T-helper 17 cell (primary cell): ENCODE results near the gene AFF1. TPM values are rescaled to one million over a fixed set of nuclear protein-coding genes. Genes with fewer than 3 reads are reported as not detected.

Experiments
- ATAC-seq: fragments of 150-1000 bp; cut with Tn5 transposase; 2 replicates; pipeline ENCODE4 v1.10.0; 2021; ENCODE audit warnings: mild to moderate bottlenecking, moderate library complexity
- DNase-seq, 3 donors: peaks; one replicate each; pipeline versions ENCODE4 v3.0.0 to v3.0.0-alpha.2; 2020 to 2021
- H3K9me3 ChIP-seq: one replicate; pipeline ENCODE4 v1.7.0; 2013; ENCODE audit warnings: low read length, mild to moderate bottlenecking; ENCODE audit not compliant: control insufficient read depth, poor library complexity, severe bottlenecking
- H3K27ac Mint-ChIP-seq: one replicate; pipeline ENCODE4 v1.8.0; 2022; ENCODE audit warnings: mild to moderate bottlenecking, moderate library complexity, mixed read lengths
- H3K27me3 Mint-ChIP-seq: one replicate; pipeline ENCODE4 v1.8.0; 2022; ENCODE audit warnings: mixed read lengths
- H3K36me3 Mint-ChIP-seq: one replicate; pipeline ENCODE4 v1.8.0; 2022; ENCODE audit warnings: low read depth, mixed read lengths
- H3K4me1 Mint-ChIP-seq: one replicate; pipeline ENCODE4 v1.8.0; 2022; ENCODE audit warnings: mild to moderate bottlenecking, mixed read lengths
- H3K4me3 Mint-ChIP-seq: one replicate; pipeline ENCODE4 v1.8.0; 2022; ENCODE audit warnings: mild to moderate bottlenecking, moderate library complexity, mixed read lengths
- total RNA-seq, 4 donors: library from RNA in 2 of 4; stranded (reverse) in 2 of 4; gene quantifications; one replicate each; pipeline ENCODE4 v1.2.3 and lab custom pipeline; 2022 to 2026

Gene AFF1
- total RNA-seq, 2 donors from 2014 or later: 105 to 121 TPM

DNA sequence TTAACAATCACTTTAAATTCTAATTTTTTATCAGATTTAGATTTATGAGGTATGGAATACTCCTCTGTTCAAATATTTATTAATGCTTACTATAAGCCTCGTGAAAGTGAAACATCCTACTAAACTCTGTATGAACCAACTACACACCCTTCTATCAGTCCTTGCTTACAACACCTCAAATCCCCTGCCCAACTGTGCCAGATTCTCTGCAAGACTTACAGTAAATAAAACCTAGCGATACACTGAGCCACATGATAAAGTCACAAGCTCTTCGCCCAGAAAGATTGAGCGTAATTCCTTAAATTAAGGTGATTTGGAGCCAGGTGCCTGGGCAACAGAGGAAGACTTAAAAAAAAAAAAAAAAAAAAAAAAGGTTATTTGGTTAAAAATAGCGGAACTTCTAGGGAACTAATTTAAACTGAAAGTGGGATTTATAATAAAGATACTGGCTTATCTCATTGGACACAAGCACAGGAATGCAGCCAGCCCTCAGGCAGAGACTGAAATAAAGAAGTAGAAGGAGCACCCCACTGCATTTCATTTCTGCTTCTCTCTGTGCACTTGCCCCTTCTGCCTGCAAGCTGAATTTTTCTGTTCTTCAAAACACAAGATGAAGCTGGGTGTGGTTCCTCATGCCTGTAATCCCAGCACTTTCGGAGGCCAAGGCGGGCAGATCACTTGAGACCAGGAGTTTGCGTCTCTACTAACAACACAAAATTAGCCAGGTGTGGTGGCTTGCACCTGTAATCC is 25.1 kb upstream of the AFF1 start:
- peaks cover 12% of the 10 kb centered on the region for H3K4me1 Mint-ChIP-seq
- no peaks in the 10 kb centered on the region for H3K9me3 ChIP-seq
- ATAC-seq: no peak

DNA sequence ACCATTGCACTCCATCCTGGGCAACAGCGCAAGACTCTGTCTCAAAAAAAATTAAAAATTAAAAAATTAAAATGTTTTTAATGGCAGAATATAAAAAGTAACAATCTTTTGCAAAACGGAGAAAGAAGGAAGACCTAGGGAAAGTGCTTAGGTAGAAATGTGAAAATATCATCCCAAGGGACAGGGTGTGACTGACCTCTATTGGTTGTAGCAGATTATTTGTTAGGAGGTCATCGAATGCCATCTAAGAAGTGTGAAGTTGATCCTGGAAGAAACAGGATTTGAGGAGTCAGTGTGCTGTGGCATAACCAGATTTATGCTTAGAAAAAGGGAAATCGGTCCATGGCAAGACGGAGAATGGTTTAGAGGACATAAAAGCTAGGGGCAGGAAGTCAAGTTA is 24.4 kb upstream of the AFF1 start:
- Mint-ChIP-seq H3K27me3 (no peaks in the 10 kb centered on the region), H3K4me3 (no peak overlapping the region), H3K36me3 (peaks cover 4% of the 10 kb centered on the region), H3K27ac (no peak overlapping the region), H3K4me1 (peaks cover 17% of the 10 kb centered on the region)
- ATAC-seq: no peak
- no peaks in the 10 kb centered on the region for H3K9me3 ChIP-seq
- no peak for DNase-seq

More for the DNA sequence above, 25.1 kb upstream of the AFF1 start:
- Mint-ChIP-seq H3K4me3 (no peak overlapping the region), H3K27me3 (no peaks in the 10 kb centered on the region), H3K36me3 (no peaks in the 10 kb centered on the region), H3K27ac (no peak overlapping the region)
- DNase-seq: no peak

DNA sequence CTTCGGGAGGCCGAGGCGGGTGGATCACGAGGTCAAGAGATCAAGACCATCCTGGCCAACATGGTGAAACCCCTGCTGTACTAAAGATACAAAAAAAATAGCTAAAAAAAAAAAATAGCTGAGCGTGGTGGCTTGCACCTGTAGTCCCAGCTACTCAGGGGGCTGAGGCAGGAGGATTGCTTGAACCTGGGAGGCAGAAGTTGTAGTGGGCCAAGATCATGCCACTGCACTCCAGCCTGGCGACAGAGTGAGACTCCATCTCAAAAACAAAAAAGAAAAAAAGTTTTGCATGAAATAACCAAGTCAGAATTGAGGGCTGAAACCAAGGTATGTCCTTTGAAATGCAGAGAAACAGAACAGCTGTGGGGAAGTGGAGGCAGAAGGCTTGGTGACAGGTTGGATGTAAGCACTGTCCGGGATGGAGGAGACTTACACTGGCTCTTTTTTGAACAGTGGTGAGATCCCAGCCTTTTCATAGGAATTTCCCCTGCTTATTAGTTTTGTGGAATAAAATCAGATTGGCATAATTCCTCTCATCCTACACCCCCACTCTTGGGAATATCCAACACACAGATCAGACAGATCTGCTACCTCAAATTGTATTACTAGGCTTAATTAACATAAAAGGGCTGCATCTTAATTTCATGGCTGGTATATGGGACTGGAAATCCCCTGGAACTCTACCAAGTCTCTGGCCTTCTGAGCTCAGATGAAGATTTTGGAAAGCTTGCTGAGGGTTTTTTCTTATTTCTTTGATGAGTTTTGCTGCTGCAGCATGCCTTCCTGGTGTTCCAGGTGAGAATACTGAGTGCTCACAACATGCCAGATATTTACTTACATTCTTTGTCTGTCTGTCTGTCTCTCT is 23.8 kb upstream of the AFF1 start:
- Mint-ChIP-seq H3K4me1 (peaks cover 17% of the 10 kb centered on the region), H3K36me3 (peaks cover 4% of the 10 kb centered on the region), H3K27ac (no peak overlapping the region), H3K27me3 (no peaks in the 10 kb centered on the region), H3K4me3 (no peak overlapping the region)
- no peaks in the 10 kb centered on the region for H3K9me3 ChIP-seq
- ATAC-seq: peak; percentile 32
- DNase-seq: no peak

DNA sequence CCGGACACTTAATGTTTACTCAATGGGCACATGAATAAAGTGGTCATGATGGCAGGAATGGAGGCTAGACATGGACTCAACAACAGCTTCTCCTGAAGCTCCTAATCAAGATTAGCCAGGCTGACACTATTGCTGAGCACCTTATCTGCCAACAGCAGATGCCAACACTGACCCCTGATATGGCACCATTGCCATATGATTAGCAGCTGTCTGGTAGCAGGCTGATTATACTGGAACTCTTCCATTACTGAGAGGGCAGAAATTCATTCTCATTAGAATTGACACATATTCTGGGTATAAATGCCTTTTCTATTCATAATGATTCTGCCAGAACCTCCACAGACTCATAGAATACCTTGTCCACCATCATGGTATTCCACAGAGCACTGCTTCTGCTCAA is 18.4 kb upstream of the AFF1 start:
- H3K27ac Mint-ChIP-seq: no peak overlapping the region
- H3K27me3 Mint-ChIP-seq: no peaks in the 10 kb centered on the region
- DNase-seq: no peak
- peaks cover 4% of the 10 kb centered on the region for H3K36me3 Mint-ChIP-seq
- H3K4me1 Mint-ChIP-seq: peaks cover 15% of the 10 kb centered on the region
- no peak overlapping the region for H3K4me3 Mint-ChIP-seq
- no peaks in the 10 kb centered on the region for H3K9me3 ChIP-seq
- ATAC-seq: no peak

DNA sequence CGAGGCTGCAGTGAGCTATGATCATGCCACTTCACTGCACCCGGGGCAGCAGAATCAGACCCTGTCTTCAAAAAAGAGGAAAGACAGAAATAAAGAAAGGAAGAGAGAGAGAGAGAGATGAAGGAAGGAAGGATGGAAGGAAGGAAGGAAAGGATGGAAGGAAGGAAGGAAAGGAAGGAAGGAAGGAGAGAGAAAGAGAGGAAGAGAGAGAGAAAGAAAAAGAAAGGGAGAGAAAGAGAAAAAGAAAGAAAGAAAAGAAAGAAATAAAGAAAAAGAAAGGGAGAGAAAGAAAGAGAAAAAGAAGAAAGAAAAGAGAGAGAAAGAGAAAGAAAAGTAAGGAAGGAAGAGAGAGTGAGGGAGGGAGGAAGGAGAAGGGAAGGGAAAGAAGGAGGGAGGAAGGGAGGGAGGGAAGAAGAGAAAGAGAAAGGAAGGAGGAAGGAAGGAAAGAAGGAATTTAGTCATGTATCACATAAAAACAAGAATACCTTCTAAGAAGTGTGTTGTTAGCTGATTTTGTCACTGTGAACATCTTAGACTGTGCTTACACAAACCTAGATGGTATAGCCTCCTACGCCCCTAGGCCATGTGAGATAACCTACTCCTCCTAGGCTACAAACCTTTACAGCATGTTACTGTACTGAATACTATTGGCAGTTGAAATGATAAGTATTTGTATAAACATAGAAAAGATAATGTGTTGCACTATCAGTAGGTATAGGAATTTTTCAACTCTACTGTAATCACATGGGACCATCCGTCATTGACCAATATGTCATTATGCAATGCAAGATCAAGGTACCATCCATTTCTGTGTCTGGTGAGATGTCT is 17.4 kb upstream of the AFF1 start:
- Mint-ChIP-seq H3K36me3 (peaks cover 4% of the 10 kb centered on the region), H3K4me1 (peaks cover 15% of the 10 kb centered on the region), H3K27me3 (no peaks in the 10 kb centered on the region), H3K27ac (peak overlapping the region; percentile 5), H3K4me3 (no peak overlapping the region)
- no peaks in the 10 kb centered on the region for H3K9me3 ChIP-seq
- DNase-seq (no peak), ATAC-seq (no peak)

DNA sequence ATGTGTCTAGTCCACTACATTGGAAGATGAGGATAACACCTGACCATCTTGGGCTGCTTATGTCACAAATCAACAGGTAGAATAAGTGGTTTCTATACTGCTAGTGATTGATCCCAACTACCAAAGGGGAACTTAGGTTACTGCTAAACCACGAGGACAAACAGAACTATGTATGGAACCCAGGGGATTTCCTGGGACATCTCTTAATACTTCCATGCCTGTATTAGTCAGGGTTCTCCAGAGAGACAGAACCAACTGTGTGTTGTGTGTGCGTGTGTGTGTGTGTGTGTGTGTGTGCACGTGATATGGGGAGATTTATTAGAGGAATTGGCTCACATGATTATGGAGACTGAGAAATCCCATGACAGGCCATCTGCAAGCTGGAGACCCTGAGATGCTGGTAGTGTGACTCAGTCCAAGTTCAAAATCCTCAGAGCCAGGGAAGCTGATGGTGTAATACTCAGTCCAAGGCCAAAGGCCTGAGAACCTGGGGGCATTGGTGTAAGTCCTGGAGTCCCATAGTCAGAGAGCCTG is 16.2 kb upstream of the AFF1 start:
- Mint-ChIP-seq H3K4me3 (no peak overlapping the region), H3K36me3 (peaks cover 4% of the 10 kb centered on the region), H3K27me3 (no peaks in the 10 kb centered on the region), H3K27ac (no peak overlapping the region), H3K4me1 (peaks cover 17% of the 10 kb centered on the region)
- H3K9me3 ChIP-seq: no peaks in the 10 kb centered on the region
- DNase-seq (no peak), ATAC-seq (no peak)

DNA sequence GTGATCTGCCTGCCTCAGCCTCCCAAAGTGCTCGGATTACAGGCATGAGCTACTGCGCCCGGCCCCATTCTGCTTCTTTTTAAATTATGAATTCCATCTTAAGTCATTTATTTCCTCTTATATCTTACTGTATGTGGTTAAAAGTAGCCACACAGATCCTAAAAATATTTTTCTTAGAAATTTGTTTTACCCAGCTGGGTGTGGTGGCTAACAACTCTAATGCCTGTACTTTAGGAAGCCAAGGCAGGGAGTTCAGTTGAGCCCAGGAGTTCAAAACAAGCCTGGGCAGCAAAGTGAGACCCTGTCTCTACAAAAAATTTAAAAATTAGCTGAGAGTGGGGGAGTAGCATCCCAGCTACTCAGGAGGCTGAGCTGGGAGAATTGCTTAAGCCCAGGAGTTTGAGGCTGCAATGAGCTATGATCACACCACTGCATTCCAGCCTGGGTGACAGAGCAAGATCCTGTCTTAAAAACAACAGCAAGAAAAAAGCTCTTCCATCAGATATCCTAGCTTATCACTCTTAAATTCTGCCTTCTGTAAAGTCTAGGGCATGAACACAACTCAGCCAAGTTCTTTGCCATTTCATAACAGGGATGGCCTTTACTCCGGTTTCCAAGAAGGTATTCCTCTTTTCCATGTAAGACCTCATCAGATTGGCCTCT is 15.1 kb upstream of the AFF1 start:
- H3K27me3 Mint-ChIP-seq: no peaks in the 10 kb centered on the region
- DNase-seq (no peak), ATAC-seq (no peak)
- H3K27ac Mint-ChIP-seq: no peak overlapping the region
- H3K4me1 Mint-ChIP-seq: peaks cover 17% of the 10 kb centered on the region
- H3K9me3 ChIP-seq: no peaks in the 10 kb centered on the region
- H3K36me3 Mint-ChIP-seq: peaks cover 4% of the 10 kb centered on the region
- H3K4me3 Mint-ChIP-seq: no peak overlapping the region

DNA sequence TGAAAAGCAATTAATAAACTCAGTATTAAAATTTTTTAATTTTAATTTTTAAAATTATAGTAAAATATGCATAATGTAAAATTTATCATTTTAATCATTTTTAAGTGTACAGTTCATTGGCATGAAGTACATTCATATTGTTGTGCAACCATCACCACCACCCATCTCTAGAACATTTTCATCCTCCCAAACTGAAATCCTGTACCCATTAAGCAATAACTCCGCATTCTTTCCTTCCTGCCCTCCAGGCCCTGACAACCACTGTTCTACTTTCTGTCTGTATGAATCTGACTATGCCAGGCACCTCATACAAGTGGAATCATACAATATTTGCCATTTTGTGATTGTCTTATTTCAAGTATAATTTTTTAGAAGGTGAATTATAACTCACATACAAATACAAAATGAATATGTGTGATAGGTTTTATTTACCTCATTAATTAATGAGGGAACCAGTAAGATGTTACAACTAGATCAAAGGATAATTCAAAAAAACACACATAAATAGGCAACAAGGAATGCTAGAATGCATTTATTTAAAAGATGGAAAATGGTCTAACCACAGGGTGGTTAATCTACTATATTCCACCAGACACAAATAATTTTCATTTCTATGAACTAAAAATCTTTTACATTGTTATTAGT is 13.1 kb upstream of the AFF1 start:
- Mint-ChIP-seq H3K27me3 (no peaks in the 10 kb centered on the region), H3K36me3 (no peaks in the 10 kb centered on the region), H3K4me1 (peaks cover 12% of the 10 kb centered on the region), H3K27ac (no peak overlapping the region), H3K4me3 (no peak overlapping the region)
- DNase-seq: no peak
- H3K9me3 ChIP-seq: no peaks in the 10 kb centered on the region
- ATAC-seq: no peak

DNA sequence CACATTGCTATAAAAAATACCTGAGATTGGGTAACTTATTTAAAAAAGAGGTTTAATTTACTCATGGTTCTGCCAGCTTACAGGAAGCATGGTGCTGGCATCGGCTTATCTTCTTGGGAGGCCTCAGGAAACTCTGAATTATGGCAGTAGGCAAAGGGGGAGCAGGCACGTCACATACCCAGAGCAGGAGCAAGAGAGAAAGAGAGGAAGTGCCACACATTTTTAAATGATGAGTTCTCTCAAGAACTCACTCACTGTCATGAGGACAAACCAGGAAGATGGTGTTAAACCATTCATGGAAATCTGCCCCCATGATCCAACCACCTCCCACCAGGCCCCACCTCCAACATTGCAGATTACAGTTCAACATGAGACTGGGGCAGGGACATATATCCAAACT is 10.0 kb upstream of the AFF1 start:
- H3K27ac Mint-ChIP-seq: no peak overlapping the region
- ATAC-seq (no peak), DNase-seq (no peak)

DNA sequence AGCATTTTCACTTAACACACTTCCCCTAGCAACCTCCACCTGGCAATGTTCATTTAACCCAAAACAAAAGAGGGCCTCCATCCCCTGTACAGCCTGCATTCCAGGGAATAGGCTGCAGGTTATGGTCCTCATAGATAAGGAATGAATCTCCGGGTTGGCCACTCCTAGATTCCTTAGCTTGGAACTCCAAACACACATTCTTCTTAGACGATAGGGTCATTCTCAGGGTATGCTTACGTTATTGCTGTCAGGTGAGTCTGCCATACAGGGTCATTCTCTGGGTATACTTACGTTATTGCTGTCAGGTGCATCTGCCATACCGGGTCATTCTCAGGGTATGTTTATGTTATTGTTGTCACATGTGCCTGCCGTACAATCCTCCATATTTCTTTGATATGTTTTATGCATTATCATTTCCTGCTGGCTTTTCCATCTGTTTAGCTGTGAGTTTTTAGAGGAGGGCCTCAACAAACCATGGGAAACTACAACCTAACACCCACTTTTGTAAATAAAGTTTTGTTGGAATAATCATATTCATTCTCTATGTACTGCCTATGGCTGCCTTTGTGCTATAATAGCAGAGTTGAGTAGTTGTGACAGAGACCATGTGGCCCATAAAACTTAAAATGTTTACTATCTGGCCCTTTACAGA is 8.2 kb upstream of the AFF1 start:
- Mint-ChIP-seq H3K36me3 (peaks cover 14% of the 10 kb centered on the region), H3K4me1 (peaks cover 12% of the 10 kb centered on the region), H3K27ac (no peak overlapping the region), H3K4me3 (no peak overlapping the region), H3K27me3 (no peaks in the 10 kb centered on the region)
- DNase-seq: no peak
- no peak for ATAC-seq
- no peaks in the 10 kb centered on the region for H3K9me3 ChIP-seq

More for the DNA sequence above, 10.0 kb upstream of the AFF1 start:
- no peaks in the 10 kb centered on the region for H3K9me3 ChIP-seq
- H3K4me1 Mint-ChIP-seq: peaks cover 10% of the 10 kb centered on the region
- H3K27me3 Mint-ChIP-seq: no peaks in the 10 kb centered on the region
- peaks cover 7% of the 10 kb centered on the region for H3K36me3 Mint-ChIP-seq
- H3K4me3 Mint-ChIP-seq: no peak overlapping the region

DNA sequence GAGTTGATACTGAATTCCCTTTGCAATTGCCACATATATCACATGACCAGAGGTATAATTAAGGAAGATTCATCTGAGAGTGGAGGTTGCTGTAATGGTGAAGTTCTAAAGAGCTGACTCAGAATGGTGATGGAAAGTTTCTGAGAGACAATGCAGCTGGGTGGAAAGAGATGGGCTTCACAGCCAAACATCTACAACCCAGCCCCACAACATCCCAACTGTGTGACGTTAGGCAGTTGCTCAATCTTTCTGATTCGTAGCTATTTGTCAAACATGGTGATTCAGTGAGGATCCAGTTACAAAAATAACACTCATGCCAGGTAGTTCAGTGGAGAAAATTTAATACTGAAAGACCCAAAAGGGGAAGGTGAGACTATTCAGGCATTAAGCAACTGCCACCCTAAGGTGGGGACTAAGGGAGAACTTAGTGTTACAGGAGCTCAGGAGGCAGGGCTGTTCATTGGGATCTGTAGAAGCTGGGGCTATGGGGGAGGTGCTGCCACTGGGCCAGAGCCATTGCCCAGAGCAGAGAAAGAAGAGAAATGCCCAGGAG is 6.9 kb upstream of the AFF1 start:
- Mint-ChIP-seq H3K27ac (no peak overlapping the region), H3K4me1 (peaks cover 7% of the 10 kb centered on the region), H3K27me3 (no peaks in the 10 kb centered on the region), H3K4me3 (no peak overlapping the region), H3K36me3 (peaks cover 14% of the 10 kb centered on the region)
- ATAC-seq: no peak
- no peaks in the 10 kb centered on the region for H3K9me3 ChIP-seq
- no peak for DNase-seq
